GM12872 (cell line): ENCODE results near the gene ZNF554.

Experiments used
- TF ChIP-seq, protein P1 (sequence below): IDR thresholded peaks from 3 replicates; pipeline ENCODE4 v1.5.1; 2011; ENCODE audit warnings: low read depth, mild to moderate bottlenecking, low read length, moderate library complexity; ENCODE audit not compliant: insufficient read depth

Gene ZNF554

DNA sequence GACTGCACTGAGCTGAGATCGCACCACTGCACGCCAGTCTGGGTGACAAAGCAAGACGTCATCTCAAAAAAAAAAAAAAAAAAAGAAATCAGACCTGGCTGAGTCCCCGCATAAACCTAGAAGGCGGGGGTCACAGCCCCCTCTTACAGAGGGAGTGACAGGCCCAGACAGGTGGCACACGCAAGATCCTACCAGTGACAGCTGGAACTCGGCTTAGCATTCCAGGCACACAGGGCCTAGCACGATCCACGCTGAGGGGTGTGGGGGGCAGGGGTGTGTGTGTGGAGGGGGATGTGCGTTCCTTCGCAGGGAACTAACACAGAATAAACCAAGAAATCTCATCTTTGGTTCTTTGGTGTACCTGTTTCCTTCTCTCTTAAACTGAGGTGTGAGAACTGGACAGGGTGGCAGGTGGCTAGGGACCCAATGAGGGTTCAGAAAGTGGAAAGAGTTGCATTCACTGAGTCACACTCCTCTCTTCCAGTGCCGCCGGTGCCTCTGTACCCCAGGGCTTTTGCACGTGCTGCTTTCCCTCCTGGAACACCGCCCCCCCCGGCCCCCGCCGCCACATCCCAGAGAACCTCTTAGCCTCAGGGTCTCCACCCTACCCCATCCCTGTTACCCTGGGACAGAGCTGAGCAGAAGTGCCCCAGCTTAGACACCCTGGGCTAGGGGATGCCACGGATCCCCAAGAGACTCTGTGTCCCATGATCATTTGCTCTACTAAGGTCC is 41.5 kb upstream of the ZNF554 start:
- TF ChIP-seq, protein P1, sequence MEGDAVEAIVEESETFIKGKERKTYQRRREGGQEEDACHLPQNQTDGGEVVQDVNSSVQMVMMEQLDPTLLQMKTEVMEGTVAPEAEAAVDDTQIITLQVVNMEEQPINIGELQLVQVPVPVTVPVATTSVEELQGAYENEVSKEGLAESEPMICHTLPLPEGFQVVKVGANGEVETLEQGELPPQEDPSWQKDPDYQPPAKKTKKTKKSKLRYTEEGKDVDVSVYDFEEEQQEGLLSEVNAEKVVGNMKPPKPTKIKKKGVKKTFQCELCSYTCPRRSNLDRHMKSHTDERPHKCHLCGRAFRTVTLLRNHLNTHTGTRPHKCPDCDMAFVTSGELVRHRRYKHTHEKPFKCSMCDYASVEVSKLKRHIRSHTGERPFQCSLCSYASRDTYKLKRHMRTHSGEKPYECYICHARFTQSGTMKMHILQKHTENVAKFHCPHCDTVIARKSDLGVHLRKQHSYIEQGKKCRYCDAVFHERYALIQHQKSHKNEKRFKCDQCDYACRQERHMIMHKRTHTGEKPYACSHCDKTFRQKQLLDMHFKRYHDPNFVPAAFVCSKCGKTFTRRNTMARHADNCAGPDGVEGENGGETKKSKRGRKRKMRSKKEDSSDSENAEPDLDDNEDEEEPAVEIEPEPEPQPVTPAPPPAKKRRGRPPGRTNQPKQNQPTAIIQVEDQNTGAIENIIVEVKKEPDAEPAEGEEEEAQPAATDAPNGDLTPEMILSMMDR, result no peak

- TF ChIP-seq, protein P1, result no peak
Observed at GRCh38 chr19:2779121-2779740, 40.4 kb upstream of the ZNF554 start.

- TF ChIP-seq, protein P1, result no peak
Observed at GRCh38 chr19:2780284-2780683, 39.4 kb upstream of the ZNF554 start.

GRCh38 chr19:2782329-2782935 is 37.2 kb upstream of the ZNF554 start:
- TF ChIP-seq, protein P1, result no peak

- TF ChIP-seq, protein P1, result peak; percentile 58
Observed at GRCh38 chr19:2782936-2783780, 36.5 kb upstream of the ZNF554 start, which contains the start of gene SGTA. TSS of gene SGTA (minus strand) at chr19:2783273. CDS start at chr19:2769068, 14,205 bp downstream.

- TF ChIP-seq, protein P1, result no peak
Observed at GRCh38 chr19:2783781-2784145, 35.9 kb upstream of the ZNF554 start.
